D341Med (cell line): Measurements from ENCODE around the gene RAET1G.
"Not testable (repeated sequence)": the region's sequence is repeated elsewhere in the genome, so short reads cannot be mapped to it uniquely, and the experiment has no call there.

ENCODE experiments used
- DNase-seq: peaks from one replicate; pipeline ENCODE4 v3.0.0; 2012; ENCODE audit warnings: low spot score

The RAET1G gene

GRCh38 chr6:149922642-149923326 lies at the start of gene RAET1G:
Gene RAET1G, minus strand, starts transcription at chr6:149923121. Its CDS starts 111 bp downstream, at chr6:149923010.
- peak; percentile 73 for DNase-seq

- no peak for DNase-seq
Measured at GRCh38 chr6:149969635-149970034, 46.7 kb upstream of the RAET1G start.

- DNase-seq = not testable (repeated sequence)
Measured at GRCh38 chr6:149968909-149969308, 46.0 kb upstream of the RAET1G start.

GRCh38 chr6:149967999-149968398 lies 45.1 kb upstream of the RAET1G start:
- DNase-seq = not testable (repeated sequence)

GRCh38 chr6:149967591-149967990 lies 44.7 kb upstream of the RAET1G start:
- DNase-seq = no peak

GRCh38 chr6:149966319-149966718 lies 43.4 kb upstream of the RAET1G start:
- DNase-seq = not testable (repeated sequence)

GRCh38 chr6:149965194-149966020 lies 42.5 kb upstream of the RAET1G start:
- peak; percentile 34 for DNase-seq

GRCh38 chr6:149964308-149965193 lies 41.6 kb upstream of the RAET1G start:
- peak; percentile 50 for DNase-seq

- DNase-seq = peak; percentile 86
Measured at GRCh38 chr6:149963462-149964307, 40.8 kb upstream of the RAET1G start, which contains the start of gene ULBP1. Gene ULBP1, plus strand, starts transcription at chr6:149963943. Its CDS starts 107 bp downstream, at chr6:149964050.

- peak; percentile 22 for DNase-seq
Measured at GRCh38 chr6:149963212-149963461, 40.2 kb upstream of the RAET1G start.

GRCh38 chr6:149962461-149963211 lies 39.7 kb upstream of the RAET1G start:
- DNase-seq = peak; percentile 13

- DNase-seq = peak; percentile 46
Measured at GRCh38 chr6:149961728-149962425, 39.0 kb upstream of the RAET1G start.

GRCh38 chr6:149960488-149960887 lies 37.6 kb upstream of the RAET1G start:
- peak; percentile 20 for DNase-seq

GRCh38 chr6:149959806-149960205 lies 36.9 kb upstream of the RAET1G start:
- not testable (repeated sequence) for DNase-seq

GRCh38 chr6:149958124-149958523 lies 35.2 kb upstream of the RAET1G start:
- not testable (repeated sequence) for DNase-seq

GRCh38 chr6:149955654-149956317 lies 32.9 kb upstream of the RAET1G start:
- peak; percentile 5 for DNase-seq

GRCh38 chr6:149954984-149955653 lies 32.2 kb upstream of the RAET1G start:
- not testable (repeated sequence) for DNase-seq

GRCh38 chr6:149954328-149954983 lies 31.5 kb upstream of the RAET1G start:
- not testable (repeated sequence) for DNase-seq
